CD4-positive, alpha-beta T cell treated with Interferon gamma for 1 hour (primary cell): Measurements from ENCODE around the gene EPDR1.
A peak's percentile ranks its signal among the peaks of the same experiment; 100 is the strongest.

ENCODE experiments used
- DNase-seq: peaks from one replicate; pipeline ENCODE4 v3.0.0-alpha.2; 2020

EPDR1 gene

DNA sequence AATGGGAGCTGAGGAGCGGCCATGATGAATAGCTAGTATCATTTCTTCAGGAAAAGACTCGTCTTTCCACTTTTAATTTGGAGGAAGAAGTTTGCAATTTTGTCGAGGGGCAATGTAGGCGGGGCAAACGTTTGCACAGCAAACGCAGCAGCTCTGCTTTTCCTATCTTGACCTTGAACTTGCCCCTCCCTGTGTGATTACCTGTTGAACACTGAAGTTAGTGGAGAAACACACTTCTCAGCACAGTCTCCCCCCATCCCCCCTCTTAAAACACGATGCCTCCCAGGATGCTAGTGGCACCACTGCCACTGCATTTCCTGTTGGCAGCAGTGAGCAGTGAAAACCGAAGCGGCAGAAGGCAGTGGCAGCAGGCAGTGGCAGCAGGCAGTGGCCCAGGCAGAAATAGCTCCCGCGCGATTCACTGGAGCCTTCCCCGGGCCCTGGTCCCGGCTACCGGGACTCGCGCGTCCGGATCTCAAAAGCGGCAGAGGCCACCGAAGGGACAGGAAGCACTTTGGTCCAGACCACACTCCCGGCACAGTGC, at the start of gene EPDR1:
Gene EPDR1, plus strand, starts transcription at position 336 of the 544 bp plus-strand sequence. CDS start 300 bp downstream, outside the sequence.
- DNase-seq = peak; percentile 15

DNA sequence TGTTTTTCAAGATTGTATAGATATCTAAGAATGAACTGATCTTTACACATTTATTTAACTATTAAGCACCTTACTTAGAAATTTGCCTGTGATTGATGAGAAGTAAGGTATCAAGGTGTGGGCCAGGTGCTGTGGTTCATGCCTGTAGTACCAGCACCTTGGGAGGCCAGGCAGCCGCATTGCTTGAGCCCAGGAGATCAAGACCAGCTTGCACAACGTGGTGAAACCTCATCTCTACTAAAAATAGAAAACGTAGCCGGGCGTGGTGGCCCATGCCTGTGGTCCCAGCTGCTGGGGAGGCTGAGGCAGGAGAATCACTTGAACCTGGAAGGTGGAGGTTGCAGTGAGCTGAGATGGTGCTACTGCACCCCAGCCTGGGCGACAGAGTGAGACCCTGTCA, 38.4 kb upstream of the EPDR1 start:
- DNase-seq = no peak

DNA sequence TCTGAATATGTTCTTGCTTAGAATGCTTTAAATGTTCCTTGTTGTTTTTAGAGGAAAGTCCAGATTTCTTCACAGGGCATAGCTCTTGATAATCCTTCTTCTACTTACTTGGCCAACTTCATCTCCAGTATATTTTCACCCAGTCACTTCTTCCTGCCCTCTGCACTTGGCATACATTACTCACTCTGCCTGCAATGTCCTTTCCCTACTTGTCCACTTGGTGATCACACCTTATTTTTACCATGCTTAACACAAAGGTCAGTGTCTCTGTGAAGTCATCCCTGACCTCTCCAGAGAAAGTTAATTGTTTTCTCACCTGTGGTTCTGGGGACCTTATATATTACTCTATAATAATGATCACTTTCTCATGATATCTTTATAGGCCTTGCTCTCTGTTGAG, 27.1 kb upstream of the EPDR1 start:
- no peak for DNase-seq

DNA sequence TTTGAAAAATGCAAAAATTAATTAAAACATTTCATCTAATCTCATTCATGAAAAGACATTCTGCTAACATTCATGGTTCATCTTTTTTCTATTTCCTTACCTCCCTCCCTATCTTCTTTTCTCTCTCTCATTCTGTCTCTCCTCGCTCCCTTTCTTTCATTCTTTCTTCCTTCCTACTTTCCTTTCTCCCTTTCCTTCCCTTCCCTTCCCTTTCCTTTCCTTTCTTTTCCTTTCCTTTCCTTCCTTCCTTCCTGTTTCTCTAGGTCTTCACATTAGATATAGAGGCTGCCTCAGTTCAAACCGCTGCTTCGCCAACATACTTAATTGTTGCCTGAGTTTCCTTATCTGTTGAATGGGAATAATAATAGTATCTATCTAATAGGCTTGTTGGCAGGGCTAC, 25.8 kb upstream of the EPDR1 start:
- DNase-seq = no peak

DNA sequence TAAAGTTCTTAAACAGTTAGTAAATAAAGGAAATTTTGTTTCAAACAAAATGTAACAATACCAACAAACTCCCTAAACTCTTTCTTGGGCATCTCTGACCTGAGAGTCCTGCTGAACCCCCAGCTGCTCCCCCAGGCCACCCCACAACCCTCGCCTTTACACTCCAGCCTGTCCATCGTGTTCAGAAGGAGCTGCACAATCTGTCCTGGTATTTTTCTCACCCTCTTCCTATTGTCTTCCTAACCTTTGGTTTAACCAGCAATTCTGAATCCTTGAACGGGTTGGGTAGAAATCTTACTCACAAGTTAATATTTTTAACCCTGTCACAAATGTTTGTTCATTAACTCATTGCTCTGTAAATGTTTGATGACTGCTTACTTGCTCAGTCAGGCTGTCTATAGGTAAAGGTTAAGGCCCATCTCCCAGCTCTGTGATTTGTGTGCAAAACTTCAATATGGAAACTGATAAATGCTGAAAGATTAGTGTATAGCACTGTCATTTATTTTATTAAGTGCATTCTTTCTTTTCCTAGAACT, 20.7 kb upstream of the EPDR1 start:
- no peak for DNase-seq

DNA sequence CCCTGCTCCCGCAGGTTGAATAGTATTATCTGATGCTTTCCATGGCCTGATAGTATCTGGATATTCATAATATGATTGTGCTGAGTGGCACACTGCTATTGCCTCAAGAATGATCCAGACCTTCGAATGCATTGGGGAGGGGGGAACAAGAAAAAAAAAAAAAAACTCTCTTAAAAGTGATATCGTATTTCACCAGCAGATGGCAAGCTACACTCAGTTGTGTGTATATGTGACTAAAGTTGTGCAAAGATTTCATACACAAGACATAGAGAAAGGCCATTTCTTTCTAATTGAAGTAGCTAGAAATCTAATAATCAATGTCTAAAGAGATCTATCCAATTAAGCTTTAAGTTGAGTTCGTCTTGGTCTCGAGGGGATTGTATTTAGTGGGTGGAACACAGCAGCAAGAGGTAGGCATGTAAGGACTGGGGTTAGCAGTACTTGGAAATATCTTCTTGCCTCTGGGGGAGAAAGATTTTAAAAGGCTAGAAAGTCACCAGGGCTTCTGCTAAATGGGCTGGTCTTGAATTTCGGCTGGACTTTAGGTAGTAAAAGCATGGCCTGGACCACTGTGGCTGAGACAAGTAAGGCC, 19.1 kb upstream of the EPDR1 start:
- no peak for DNase-seq

DNA sequence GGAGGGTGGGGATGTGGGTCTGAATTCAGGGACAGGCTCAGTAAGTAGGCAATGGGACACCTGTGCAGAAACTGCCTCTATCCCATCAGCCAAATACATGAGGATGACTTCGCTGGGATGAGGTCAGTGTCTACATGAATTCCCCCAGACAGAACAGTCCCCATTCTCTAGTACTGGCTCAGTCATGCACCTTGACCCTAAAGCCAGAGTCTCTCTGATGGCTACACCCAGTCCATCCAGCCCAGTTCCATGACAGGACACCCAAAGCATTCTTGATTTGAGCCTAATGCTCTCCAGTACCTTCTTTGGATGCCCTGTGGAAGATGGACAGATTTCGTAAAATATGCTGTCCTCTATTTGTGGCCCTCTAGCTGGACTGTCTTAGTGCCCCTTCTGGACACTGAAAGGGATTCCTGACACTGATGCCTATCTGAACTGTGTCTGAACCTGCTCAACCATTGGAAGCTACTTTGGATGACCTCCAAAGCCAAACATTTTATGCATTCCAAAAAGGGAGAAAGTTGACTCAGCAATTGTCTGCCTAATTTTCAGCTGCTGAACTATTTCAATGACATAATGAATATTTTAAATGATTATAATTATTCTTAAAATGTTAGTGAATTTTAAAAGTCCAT, 18.4 kb upstream of the EPDR1 start:
- DNase-seq = no peak

DNA sequence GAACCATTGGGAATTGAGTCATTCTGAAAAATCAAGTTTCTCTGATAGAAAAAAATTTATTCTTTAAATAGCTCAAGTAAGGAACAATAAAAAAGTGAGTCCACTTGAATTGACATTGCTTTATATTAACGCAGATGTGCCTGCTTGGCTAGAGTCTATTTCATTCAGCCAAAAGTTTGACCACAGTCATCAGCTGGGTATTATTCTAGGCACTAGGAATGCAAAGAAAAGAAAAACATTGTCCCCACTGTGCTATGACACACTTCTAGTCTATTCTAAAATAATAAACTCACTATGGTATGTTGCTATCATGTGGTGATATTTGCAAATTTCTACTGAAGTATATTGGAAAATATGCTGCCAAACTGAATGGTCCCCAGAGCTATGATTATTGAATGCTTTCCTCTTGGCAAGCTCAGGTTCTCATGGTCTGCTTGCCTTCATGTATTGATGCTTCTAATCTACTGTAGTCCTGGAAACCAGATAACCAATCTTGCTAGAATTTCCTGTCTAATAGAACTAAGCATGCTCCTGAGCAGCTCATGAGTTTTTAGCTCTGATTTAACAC, 12.1 kb upstream of the EPDR1 start:
- no peak for DNase-seq

DNA sequence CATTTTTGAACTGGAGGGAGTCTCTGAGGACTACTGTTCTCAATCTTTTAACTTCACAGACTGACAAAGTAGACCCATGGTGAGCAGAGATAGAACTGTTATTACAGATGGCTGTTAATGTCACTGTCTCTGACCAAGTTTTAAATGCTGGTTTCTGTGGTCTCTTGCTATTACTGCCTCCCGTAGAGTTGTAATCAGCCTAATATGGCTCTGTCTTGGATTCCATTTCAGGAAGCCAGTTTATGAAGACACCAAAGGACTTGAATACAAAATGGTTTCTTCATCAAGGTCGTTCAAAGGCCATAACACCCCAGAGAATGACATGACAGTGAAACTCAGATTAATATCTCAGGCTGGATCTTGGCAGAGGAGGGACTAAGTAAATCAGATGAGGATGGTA, 7.7 kb upstream of the EPDR1 start:
- DNase-seq = no peak

DNA sequence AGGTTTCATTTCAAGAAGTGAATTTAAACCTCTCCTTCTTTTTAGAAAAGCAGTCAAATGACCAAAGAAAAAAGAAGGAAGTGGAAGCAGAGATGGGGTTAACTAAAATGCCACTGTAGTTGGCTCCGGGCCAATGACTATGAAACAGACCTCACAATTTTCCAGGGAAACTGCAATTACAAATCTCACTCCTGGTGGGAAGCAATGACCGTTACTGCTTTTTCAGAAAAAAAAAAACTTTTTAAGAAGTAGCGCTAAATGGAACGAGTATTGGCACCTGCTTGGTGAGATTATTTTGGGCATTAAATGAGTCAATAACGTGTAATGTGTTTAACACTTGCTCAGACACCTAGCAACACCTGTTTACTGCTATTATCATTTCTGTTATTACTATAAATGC, 5.0 kb upstream of the EPDR1 start:
- DNase-seq = no peak

DNA sequence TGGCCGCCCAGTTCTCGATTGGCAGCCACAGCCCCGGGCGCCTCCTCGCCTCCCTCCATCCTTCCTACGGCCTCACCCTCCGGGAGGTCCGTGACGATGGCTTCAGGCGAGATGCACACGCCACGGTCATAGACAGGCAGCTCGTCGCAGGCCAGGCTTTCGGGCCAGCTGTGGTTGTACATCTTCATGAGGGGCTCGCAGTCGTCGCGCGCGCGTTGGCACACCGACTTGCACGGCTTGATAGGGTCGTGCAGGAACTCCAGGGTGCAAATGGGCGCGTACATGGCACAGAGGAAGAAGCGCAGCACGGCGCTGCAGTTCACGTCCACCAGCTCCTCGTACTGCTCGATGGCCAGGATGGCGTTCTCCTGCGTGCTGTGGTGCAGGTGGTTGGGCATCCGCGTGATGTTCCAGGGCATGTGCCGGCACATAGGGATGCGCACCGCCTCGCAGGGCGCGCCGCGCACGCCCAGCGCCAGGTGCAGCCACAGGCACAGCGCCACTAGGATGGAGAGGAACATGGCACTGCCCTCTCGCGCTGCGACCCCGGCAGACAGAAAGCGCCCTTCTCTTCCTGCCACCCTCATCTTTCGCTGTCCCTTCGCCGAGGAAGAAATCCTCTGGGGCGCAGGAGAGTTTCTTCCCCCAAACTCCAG, 4.3 kb upstream of the EPDR1 start:
- no peak for DNase-seq

DNA sequence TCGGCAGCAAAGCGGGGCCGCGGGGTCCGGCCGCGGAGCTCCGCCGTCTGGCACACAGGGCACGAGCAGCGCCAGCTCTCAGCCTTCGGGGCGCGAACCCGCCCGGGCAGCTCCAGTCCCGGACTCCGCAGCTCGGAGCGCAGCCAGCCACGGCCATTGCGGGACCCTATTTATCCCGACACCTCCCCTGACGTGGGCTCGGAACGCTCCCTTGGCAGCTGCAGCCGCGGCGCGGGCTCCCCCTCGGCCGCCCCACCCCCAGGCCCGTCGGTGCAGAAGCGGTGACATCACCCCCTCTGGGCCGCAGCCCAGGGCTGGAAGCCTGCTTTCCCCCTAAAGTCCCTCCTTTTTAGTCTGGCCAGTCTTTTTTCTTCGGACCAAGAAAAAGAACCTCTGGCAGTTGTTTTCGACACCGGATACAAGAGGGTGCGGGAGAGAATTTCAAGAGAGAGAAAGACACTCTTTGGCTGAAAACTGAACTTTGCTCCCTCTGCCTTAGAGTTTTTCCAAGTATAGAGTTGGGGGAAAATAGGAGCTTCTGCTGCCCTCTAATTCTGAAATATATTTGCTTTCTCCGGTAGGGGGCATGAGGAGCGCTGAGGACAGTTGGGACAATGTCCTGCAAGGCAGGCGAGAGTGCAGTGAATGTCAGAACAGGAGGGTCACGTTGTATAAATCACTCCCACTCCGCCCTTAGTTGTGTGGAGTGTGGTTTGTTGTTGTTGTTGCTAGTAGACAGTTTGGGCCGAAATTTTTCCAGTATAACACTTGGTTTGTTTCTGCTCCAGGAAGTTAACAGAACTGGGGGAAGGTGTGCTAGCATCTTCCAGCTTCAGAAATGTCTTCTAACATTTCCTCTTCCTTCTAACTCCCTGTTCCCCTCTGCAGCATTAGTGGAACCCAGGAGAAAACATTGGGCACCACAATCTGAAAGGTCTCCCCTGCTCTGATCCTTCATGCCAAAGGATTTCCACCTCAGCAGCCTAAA, 3.5 kb upstream of the EPDR1 start, which contains the start of gene SFRP4:
Gene SFRP4, minus strand, starts transcription at position 145 of the 988 bp plus-strand sequence. CDS start 280 bp downstream, outside the sequence.
- DNase-seq = no peak

DNA sequence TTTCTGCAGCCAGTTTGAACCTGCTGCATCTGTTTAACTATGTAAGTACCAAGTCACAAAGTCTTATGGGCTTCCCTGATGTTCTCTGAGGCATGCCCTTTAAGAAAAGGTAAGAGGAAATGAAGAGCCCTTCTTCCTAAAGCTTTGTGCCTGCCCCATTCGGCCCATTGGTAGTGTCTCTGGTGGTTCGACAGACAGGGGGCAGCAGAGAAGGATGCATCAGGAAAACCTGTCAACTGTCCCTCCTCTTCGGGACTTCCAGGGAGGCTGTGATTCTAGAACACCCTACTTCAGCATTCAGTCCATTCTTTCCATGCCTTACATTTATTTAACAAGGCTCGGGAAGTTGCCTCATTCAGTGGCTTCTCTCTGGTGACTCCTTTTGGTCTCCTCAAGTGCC, 1.9 kb upstream of the EPDR1 start:
- no peak for DNase-seq

DNA sequence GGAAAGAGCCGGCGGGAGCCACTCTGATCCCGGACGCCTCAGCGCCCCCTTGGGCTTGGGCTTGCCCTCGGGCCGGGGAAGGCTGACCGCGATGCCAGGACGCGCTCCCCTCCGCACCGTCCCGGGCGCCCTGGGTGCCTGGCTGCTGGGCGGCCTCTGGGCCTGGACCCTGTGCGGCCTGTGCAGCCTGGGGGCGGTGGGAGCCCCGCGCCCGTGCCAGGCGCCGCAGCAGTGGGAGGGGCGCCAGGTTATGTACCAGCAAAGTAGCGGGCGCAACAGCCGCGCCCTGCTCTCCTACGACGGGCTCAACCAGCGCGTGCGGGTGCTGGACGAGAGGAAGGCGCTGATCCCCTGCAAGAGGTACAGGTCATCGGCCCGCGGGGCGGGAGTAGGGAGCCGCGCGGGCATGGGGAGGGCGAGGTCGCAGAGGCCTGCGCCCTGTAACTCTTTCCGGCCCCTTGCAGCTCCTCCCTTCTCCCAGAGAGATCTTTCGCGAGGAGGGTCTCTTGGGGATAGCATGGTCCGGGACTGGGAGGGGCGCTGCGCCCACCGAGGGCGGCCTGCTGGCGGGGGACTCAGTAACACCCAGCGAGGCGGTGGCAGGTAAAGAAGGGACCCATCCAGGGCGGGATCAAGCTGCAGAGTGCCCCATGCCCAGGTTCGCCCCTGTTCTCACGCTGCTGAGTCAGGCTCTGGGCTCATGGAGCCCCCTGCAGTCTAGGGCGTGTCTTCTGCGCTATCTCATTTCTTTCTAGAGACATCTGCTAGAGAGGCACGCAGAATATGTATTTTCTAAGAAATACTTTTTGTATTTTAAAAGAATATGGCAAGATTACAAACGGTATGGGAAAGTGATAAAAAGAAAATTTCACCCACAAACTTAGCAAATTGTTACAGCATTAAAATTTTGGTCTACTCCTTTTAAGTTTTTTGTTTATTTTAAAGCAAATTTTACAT, 687 bp downstream of the EPDR1 start:
- no peak for DNase-seq

DNA sequence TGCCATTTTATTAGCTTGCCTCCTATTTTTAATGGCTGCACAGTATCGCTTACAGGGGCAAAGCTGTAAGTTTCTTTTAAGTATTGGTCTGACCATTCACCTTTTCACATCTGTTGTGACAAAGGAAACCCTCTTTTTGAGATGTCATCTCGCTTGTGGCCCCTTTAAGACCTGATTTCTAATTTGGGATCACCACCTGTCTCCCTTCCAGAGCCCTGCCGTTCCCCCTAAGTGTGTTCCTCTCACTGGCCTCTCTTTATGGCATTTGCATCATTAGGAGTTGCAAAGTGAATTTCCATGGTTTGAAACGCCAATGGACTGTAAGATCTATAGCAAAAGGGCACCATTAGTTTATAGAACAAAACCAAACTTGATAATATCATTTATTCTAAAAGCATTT, 1.4 kb downstream of the EPDR1 start:
- DNase-seq = no peak

DNA sequence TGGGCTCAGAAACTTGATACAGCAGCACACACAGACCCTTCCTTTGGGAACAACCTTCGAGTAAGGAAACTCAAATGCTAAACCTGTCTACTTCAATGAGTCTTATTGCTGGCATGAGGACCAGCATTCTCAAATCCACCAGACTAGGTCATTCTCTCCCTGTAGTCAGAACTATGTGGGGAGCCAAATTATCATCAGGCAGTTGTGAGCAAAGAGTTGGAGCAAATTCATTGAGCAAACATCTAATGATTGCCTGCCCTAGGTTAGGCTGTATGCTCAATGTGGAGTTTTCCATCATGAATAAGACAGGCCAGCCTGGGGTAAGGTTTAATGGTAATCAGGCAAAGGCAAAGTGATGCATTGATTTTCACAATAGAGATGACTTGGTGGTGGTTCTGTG, 3.6 kb downstream of the EPDR1 start:
- DNase-seq = no peak

DNA sequence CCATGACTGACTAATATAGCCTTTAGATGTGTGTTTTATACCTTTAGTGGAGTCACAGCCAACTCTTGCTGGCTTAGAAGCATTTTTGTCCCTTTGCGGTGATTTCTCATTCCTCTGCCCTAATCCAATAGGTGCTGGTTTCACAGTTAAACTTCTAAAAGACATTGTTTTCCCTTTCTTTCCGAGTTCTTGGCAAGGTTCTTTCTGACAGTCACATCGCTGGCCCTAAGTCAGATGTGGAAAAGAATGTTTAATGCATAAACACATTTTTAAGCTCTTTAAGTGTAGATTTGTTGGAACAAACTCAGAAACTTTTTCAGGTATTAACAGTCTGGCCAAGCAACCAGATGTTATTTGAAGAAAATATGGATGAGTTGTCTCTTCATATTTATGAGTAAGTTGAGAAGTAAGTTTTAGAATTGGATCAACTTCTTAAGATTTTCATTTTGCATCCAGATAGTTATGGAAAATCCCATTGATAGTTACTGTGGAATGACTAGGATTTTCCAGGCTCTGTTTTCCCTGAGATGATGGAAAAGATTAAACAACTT, 4.1 kb downstream of the EPDR1 start:
- DNase-seq = no peak

DNA sequence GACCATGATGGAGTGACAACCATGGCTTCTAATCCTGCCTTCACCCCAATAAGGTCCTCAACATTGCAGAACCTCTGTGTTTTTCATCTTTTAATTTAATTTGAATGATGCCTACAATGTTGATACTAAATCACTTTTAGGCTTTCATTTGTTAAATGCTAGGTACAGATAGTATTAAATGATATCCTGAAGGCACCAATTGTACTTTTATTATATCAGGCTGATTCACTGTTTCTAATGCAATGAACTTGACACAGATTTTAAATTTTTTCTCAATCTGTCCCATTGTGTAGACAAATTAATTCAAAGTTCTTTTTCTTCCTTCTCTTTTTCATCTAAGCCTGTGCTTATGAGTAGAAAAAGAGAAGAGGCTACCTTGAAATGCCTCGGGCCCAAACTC, 5.2 kb downstream of the EPDR1 start:
- DNase-seq = no peak

DNA sequence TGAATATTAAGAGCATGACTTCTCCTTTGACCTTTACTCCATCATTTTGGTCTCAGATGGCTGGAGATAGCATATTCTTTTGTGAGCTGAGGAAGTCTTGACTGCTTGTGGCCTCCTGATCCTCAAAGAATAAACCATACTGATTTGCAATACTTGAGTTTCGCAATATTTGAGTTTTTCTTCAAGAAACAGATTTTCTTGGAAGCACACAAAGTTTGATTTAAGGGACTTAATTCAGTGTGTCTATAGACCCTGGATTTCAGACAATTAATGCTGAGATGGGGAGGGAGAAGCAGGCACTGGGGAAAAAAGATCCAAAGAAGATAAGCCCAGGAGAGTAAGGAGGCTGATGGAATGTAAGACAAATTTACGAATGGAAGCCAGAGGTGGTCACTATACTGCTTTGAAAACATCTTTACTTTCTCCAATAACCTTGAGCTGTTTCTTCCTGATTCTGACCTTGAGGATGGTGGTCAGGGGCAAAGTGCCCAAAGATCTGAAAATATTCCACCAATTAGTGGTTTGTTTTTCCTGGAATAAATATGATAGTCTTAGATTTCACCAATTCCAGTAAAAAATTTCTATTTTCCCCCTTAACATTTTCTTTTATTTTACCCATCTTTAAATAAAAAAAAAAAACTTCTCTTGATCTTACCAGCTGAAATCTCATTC, 7.5 kb downstream of the EPDR1 start:
- no peak for DNase-seq

DNA sequence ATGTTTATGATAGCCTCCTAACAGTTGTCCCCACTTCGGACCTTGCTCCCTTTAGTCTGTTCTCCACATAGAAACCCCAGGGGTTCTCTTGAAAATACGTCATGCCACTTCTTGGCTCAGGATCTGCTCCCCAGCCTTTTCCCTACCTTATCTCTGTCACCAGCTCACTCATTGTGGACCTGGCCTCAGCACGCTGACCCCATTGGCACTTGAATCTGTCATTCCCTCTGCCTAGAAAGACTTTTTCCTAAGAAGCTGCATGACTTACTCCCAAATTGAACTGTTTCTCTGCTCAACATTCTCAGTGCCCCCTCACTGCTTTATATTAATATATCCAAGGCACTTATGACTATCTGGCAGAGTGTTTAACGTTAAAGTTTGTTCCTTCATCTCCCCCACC, 8.4 kb downstream of the EPDR1 start:
- DNase-seq = no peak
